Left ventricle myocardium inferior (tissue), 1 donor: Measurements from ENCODE around the gene CAPS. TPM values are rescaled to one million over a fixed set of nuclear protein-coding genes. Genes with fewer than 3 reads are reported as not detected.

Experiments used
- DNase-seq: peaks from one replicate; pipeline ENCODE4 v3.0.0-alpha.2; 2020
- H3K27ac ChIP-seq: fragments of 200-600 bp; replicated peaks from 2 replicates; pipeline ENCODE4 v1.8.0; 2021
- H3K27me3 ChIP-seq: fragments of 200-600 bp; 2 replicates; pipeline ENCODE4 v1.8.0; 2021; ENCODE audit warnings: low read depth
- H3K36me3 ChIP-seq: fragments of 200-600 bp; 2 replicates; pipeline ENCODE4 v1.8.0; 2021
- H3K4me1 ChIP-seq: fragments of 200-600 bp; 2 replicates; pipeline ENCODE4 v1.8.0; 2021
- H3K4me3 ChIP-seq: fragments of 200-600 bp; 2 replicates; pipeline ENCODE4 v1.8.0; 2021; ENCODE audit warnings: mild to moderate bottlenecking, moderate library complexity
- H3K9me3 ChIP-seq: fragments of 200-600 bp; replicated peaks from 2 replicates; pipeline ENCODE4 v1.8.0; 2021
- CTCF ChIP-seq: fragments of 200-600 bp; IDR thresholded peaks from 2 replicates; pipeline ENCODE4 v1.8.0; 2021; ENCODE audit warnings: antibody characterized with exemption, mild to moderate bottlenecking, borderline replicate concordance
- intact Hi-C: fragments of 100-400 bp; cut with micrococcal nuclease; formaldehyde crosslinking; loops from one replicate; pipeline ENCODE4 v1.11.0; 2022
- total RNA-seq: library from RNA; stranded (reverse); fragmentation: NEBNext Ultra II Directional; extraction: Animal tissue kit (Norgen Biotek cat#: 25700); gene quantifications from one replicate; pipeline ENCODE4 v1.2.1, GENCODE V29; 2021
- donor health status: DM: no; HTN: yes; CAD: no; lungs with severe emphysema.

CAPS gene
- total RNA-seq, 1 donor from 2014 or later = 6.1 TPM

- H3K9me3 ChIP-seq = no peaks in the 10 kb centered on the region
- intact Hi-C loops = no loop called here
- H3K4me1 ChIP-seq = peaks cover 33% of the 10 kb centered on the region
- no peak overlapping the region for H3K27ac ChIP-seq
- no peak overlapping the region for H3K4me3 ChIP-seq
- peaks cover 83% of the 10 kb centered on the region for H3K36me3 ChIP-seq
- no peak for DNase-seq
- TF ChIP-seq CTCF = no peak
- no peaks in the 10 kb centered on the region for H3K27me3 ChIP-seq
These were observed 4.5 kb downstream of the CAPS start for GRCh38 chr19:5918463-5919079.

GRCh38 chr19:5921516-5922160 lies 7.6 kb downstream of the CAPS start:
- Histone ChIP-seq H3K27ac (no peak overlapping the region), H3K27me3 (no peaks in the 10 kb centered on the region), H3K36me3 (peaks cover 96% of the 10 kb centered on the region), H3K4me1 (peaks cover 14% of the 10 kb centered on the region), H3K9me3 (no peaks in the 10 kb centered on the region), H3K4me3 (no peak overlapping the region)
- TF ChIP-seq CTCF = no peak
- intact Hi-C loops = no loop called here
- no peak for DNase-seq

GRCh38 chr19:5922161-5922545 lies 8.1 kb downstream of the CAPS start:
- H3K27me3 ChIP-seq = no peaks in the 10 kb centered on the region
- H3K4me1 ChIP-seq = peaks cover 15% of the 10 kb centered on the region
- no peak for TF ChIP-seq CTCF
- no peak overlapping the region for H3K27ac ChIP-seq
- H3K9me3 ChIP-seq = no peaks in the 10 kb centered on the region
- peaks cover 94% of the 10 kb centered on the region for H3K36me3 ChIP-seq
- no peak for DNase-seq
- intact Hi-C loops = no loop called here
- H3K4me3 ChIP-seq = no peak overlapping the region

- peaks cover 26% of the 10 kb centered on the region for H3K4me1 ChIP-seq
- H3K36me3 ChIP-seq = peaks cover 94% of the 10 kb centered on the region
- H3K27ac ChIP-seq = no peak overlapping the region
- H3K27me3 ChIP-seq = no peaks in the 10 kb centered on the region
- no peak for DNase-seq
- intact Hi-C loops = no loop called here
- no peak overlapping the region for H3K4me3 ChIP-seq
- no peaks in the 10 kb centered on the region for H3K9me3 ChIP-seq
- TF ChIP-seq CTCF = no peak
These were observed 9.3 kb downstream of the CAPS start for GRCh38 chr19:5923356-5923755.

GRCh38 chr19:5925830-5926427 lies 11.9 kb downstream of the CAPS start:
- TF ChIP-seq CTCF = no peak
- H3K27me3 ChIP-seq = no peaks in the 10 kb centered on the region
- H3K4me3 ChIP-seq = no peak overlapping the region
- H3K27ac ChIP-seq = peak overlapping the region; percentile 80
- H3K36me3 ChIP-seq = peaks cover 94% of the 10 kb centered on the region
- no peaks in the 10 kb centered on the region for H3K9me3 ChIP-seq
- peaks cover 26% of the 10 kb centered on the region for H3K4me1 ChIP-seq
- no peak for DNase-seq
- intact Hi-C loops = no loop called here
